Fibroblast of skin of left quadriceps (primary cell): ENCODE results near the gene LRRC43.
"Not testable (repeated sequence)": the region's sequence is repeated elsewhere in the genome, so short reads cannot be mapped to it uniquely, and the experiment has no call there.

Source experiments
- DNase-seq, 2 experiments: peaks; one replicate each; pipeline ENCODE4 v3.0.0-alpha.2; 2013; ENCODE audit warnings: low read depth in 2 of 2

LRRC43 gene

GRCh38 chr12:122194804-122195203 lies 11.9 kb downstream of the LRRC43 start:
- DNase-seq: no peak

- no peak for DNase-seq
Observed at GRCh38 chr12:122195405-122195804, 12.5 kb downstream of the LRRC43 start.

GRCh38 chr12:122197612-122197966 lies 14.7 kb downstream of the LRRC43 start:
- DNase-seq: no peak

- no peak for DNase-seq
Observed at GRCh38 chr12:122199484-122200355, 16.8 kb downstream of the LRRC43 start.

GRCh38 chr12:122200541-122201175 lies 17.7 kb downstream of the LRRC43 start:
- DNase-seq: no peak

- no peak for DNase-seq
Observed at GRCh38 chr12:122201381-122201780, 18.5 kb downstream of the LRRC43 start.

GRCh38 chr12:122202017-122202416 lies 19.1 kb downstream of the LRRC43 start:
- peak in 1 of 2 experiments; percentile 11 for DNase-seq

GRCh38 chr12:122202811-122203210 lies 19.9 kb downstream of the LRRC43 start:
- DNase-seq: not testable (repeated sequence)

- no peak for DNase-seq
Observed at GRCh38 chr12:122203301-122204166, 20.6 kb downstream of the LRRC43 start, which contains the start of gene B3GNT4. Gene B3GNT4, plus strand, starts transcription at chr12:122203709. Its CDS starts 910 bp downstream, at chr12:122204619.

- no peak for DNase-seq
Observed at GRCh38 chr12:122204167-122205052, 21.5 kb downstream of the LRRC43 start.

- no peak for DNase-seq
Observed at GRCh38 chr12:122205053-122205925, 22.4 kb downstream of the LRRC43 start.

- DNase-seq: no peak
Observed at GRCh38 chr12:122206111-122206881, 23.4 kb downstream of the LRRC43 start.

GRCh38 chr12:122206976-122207375 lies 24.1 kb downstream of the LRRC43 start:
- no peak for DNase-seq

- no peak for DNase-seq
Observed at GRCh38 chr12:122207391-122207790, 24.5 kb downstream of the LRRC43 start.

- DNase-seq: no peak
Observed at GRCh38 chr12:122208073-122208820, 25.3 kb downstream of the LRRC43 start.

GRCh38 chr12:122215771-122216170 lies 32.8 kb downstream of the LRRC43 start:
- DNase-seq: no peak

- DNase-seq: no peak
Observed at GRCh38 chr12:122216445-122216844, 33.5 kb downstream of the LRRC43 start.

- peak; percentile 99 for DNase-seq
Observed at GRCh38 chr12:122225683-122226365, 42.9 kb downstream of the LRRC43 start, which contains the start of gene DIABLO. Gene DIABLO, minus strand, starts transcription at chr12:122226052. Its CDS starts 38 bp downstream, at chr12:122226014.
